K562 (cell line): ENCODE measurements around the gene MN1. TPM values are rescaled to one million over a fixed set of nuclear protein-coding genes. Genes with fewer than 3 reads are reported as not detected.

Experiments
- CEBPB ChIP-seq: fragments of 450-650 bp; IDR thresholded peaks from 2 replicates; pipeline ENCODE4 v1.6.1; 2016; ENCODE audit warnings: missing genetic modification characterization, missing compliant biosample characterization
- CSDE1 ChIP-seq, 2 experiments: fragments of 450-650 bp; IDR thresholded peaks; 2 replicates each; pipeline ENCODE4 v1.6.1; 2016; ENCODE audit warnings: mild to moderate bottlenecking in 1 of 2
- E2F4 ChIP-seq: sonication (generic); formaldehyde crosslinking; IDR thresholded peaks from 2 replicates; pipeline ENCODE4 v1.8.0; 2022; ENCODE audit warnings: mild to moderate bottlenecking, low read depth, missing genetic modification reagents
- ETS1 ChIP-seq: conservative IDR thresholded peaks from 2 replicates; pipeline ENCODE4 v1.6.1; 2011; ENCODE audit warnings: low read depth, mild to moderate bottlenecking, low read length; ENCODE audit not compliant: control insufficient read depth
- GATAD2A ChIP-seq: fragments of 450-650 bp; IDR thresholded peaks from 2 replicates; pipeline ENCODE4 v1.6.1; 2017
- HNRNPLL ChIP-seq: fragments of 200-400 bp; formaldehyde crosslinking; IDR thresholded peaks from 2 replicates; pipeline ENCODE4 v1.6.1; 2017; ENCODE audit warnings: low read length, low read depth, mild to moderate bottlenecking; ENCODE audit not compliant: poor library complexity, severe bottlenecking
- NFE2L1 ChIP-seq: fragments of 450-650 bp; IDR thresholded peaks from 2 replicates; pipeline ENCODE4 v1.6.1; 2016; ENCODE audit warnings: missing genetic modification characterization, low read depth, mild to moderate bottlenecking, missing compliant biosample characterization, moderate library complexity, borderline replicate concordance
- POLR3A ChIP-seq: IDR thresholded peaks from 2 replicates; pipeline ENCODE4 v1.6.1; 2011; ENCODE audit warnings: borderline replicate concordance, mild to moderate bottlenecking, moderate library complexity; ENCODE audit not compliant: insufficient read length, insufficient read depth; ENCODE audit errors: extremely low read depth
- POLR3G ChIP-seq: IDR thresholded peaks from 2 replicates; pipeline ENCODE4 v1.6.1; 2011; ENCODE audit not compliant: insufficient read length, insufficient replicate concordance; ENCODE audit errors: extremely low read depth
- SMARCA4 ChIP-seq: fragments of 450-650 bp; IDR thresholded peaks from 2 replicates; pipeline ENCODE4 v1.6.1; 2016
- TFAP4 ChIP-seq: sonication (generic); formaldehyde crosslinking; IDR thresholded peaks from 2 replicates; pipeline ENCODE4 v1.8.0; 2022; ENCODE audit warnings: missing genetic modification reagents, mild to moderate bottlenecking, moderate library complexity, borderline replicate concordance
- XRCC4 ChIP-seq: IDR thresholded peaks from one replicate; pipeline ENCODE4 v1.6.1; 2011; ENCODE audit not compliant: insufficient read depth, insufficient read length; ENCODE audit errors: extremely low read depth
- ZFPM2 ChIP-seq: fragments of 250-450 bp; sonication (Bioruptor Pico); IDR thresholded peaks from 2 replicates; pipeline ENCODE4 v1.5.1; 2022; ENCODE audit warnings: mild to moderate bottlenecking
- ZNF384 ChIP-seq: IDR thresholded peaks from 2 replicates; pipeline ENCODE4 v1.6.1; 2012; ENCODE audit warnings: low read depth, low read length, improper control_type of control experiment
- ZNF561 ChIP-seq: fragments of 450-650 bp; formaldehyde crosslinking; conservative IDR thresholded peaks from 2 replicates; pipeline ENCODE4 v1.4.0; 2020; ENCODE audit warnings: mild to moderate bottlenecking, moderate library complexity
- ZSCAN32 ChIP-seq: fragments of 450-650 bp; formaldehyde crosslinking; IDR thresholded peaks from 2 replicates; pipeline ENCODE4 v1.4.0; 2020; ENCODE audit warnings: mild to moderate bottlenecking, moderate library complexity
- polyA plus RNA-seq, 8 experiments: library from polyadenylated mRNA; depleted of rRNA in 4 of 8; stranded (reverse) in 5 of 8; unstranded in 3 of 8; fragments of >200 nt; fragmentation: Nextera tagmentation in 2 of 8; fragmentation: Illumina TruSeq in 1 of 8; extraction: Ambion mirVana in 2 of 8; extraction: Trizol in 1 of 8; gene quantifications; 2 replicates each; pipeline versions ENCODE4 v1.2.1 to v1.2.3, GENCODE V29; 2011 to 2014; ENCODE audit warnings: inconsistent platforms in 1 of 8, missing spikeins in 1 of 8
- total RNA-seq, 7 experiments: library from RNA; depleted of rRNA in 6 of 7; stranded (reverse); fragments of >200 nt in 6 of 7; fragmentation: Illumina TruSeq in 2 of 7; extraction: Trizol in 2 of 7; gene quantifications; 2 replicates each; pipeline versions ENCODE4 v1.2.1 to v1.2.3, GENCODE V29; 2011 to 2021; ENCODE audit warnings: low replicate concordance in 1 of 7
- TF ChIP-seq, protein P1 (sequence below): fragments of 250-450 bp; sonication (Bioruptor Pico); IDR thresholded peaks from 2 replicates; pipeline ENCODE4 v1.5.0; 2020; ENCODE audit warnings: mild to moderate bottlenecking, borderline replicate concordance
- TF ChIP-seq, protein P2 (sequence below): IDR thresholded peaks from 2 replicates; pipeline ENCODE4 v1.6.1; 2012; ENCODE audit warnings: low read depth, low read length, improper control_type of control experiment, borderline replicate concordance
- TF ChIP-seq, protein P3 (sequence below): fragments of 450-650 bp; IDR thresholded peaks from 2 replicates; pipeline ENCODE4 v1.6.1; 2016; ENCODE audit warnings: low read depth, mild to moderate bottlenecking, moderate library complexity

The MN1 gene
- total and polyA plus RNA-seq, 9 of the 15 experiments (the other 6 are each of a cell fraction or from before 2014, with no cell fraction given) = under 0.01 to 0.05 (median 0.03) TPM; not detected in 5

DNA sequence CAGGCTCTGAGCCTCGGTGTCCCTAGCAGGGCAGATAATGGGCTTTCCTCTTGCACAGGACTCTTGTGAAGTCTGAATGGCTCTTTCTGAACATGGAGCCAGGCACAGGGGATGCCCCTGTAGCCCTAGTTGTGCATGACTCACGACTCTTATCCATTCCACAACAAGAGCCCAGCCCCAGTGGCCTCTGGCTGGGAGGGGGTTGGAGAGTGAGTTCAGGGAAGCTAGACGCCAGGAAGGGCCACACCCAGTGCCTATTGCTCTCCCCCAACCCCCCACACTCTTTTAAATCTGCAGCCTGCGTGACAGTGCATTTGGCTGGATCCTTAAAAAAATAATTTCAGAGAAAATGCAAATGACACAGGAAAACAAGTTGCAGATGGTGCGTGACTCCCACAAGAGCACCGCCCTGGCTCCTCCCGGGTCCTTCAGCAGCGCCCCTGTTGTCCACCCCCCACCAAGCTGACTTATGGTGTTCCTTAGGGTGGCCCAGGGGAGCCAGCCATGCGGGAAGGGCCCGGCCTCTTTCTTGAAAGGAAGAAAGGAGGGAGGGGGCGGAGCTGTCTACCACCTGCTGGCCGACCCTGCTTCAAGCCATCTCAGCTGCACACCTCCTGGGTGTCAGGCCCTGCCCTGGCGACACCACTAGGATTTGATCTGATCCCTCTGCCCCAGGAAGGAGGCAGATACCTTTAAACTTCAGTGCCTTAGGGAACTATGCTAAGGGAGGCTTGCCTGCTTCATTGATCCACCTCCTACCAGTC is 74.7 kb downstream of the MN1 start (continued):
- TF ChIP-seq, protein P1, sequence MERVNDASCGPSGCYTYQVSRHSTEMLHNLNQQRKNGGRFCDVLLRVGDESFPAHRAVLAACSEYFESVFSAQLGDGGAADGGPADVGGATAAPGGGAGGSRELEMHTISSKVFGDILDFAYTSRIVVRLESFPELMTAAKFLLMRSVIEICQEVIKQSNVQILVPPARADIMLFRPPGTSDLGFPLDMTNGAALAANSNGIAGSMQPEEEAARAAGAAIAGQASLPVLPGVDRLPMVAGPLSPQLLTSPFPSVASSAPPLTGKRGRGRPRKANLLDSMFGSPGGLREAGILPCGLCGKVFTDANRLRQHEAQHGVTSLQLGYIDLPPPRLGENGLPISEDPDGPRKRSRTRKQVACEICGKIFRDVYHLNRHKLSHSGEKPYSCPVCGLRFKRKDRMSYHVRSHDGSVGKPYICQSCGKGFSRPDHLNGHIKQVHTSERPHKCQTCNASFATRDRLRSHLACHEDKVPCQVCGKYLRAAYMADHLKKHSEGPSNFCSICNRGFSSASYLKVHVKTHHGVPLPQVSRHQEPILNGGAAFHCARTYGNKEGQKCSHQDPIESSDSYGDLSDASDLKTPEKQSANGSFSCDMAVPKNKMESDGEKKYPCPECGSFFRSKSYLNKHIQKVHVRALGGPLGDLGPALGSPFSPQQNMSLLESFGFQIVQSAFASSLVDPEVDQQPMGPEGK = no peak
- TF ChIP-seq ZFPM2 = no peak
- TF ChIP-seq CSDE1 (IDR thresholded peaks at IDR 0.05) = no peak
- TF ChIP-seq, protein P2, sequence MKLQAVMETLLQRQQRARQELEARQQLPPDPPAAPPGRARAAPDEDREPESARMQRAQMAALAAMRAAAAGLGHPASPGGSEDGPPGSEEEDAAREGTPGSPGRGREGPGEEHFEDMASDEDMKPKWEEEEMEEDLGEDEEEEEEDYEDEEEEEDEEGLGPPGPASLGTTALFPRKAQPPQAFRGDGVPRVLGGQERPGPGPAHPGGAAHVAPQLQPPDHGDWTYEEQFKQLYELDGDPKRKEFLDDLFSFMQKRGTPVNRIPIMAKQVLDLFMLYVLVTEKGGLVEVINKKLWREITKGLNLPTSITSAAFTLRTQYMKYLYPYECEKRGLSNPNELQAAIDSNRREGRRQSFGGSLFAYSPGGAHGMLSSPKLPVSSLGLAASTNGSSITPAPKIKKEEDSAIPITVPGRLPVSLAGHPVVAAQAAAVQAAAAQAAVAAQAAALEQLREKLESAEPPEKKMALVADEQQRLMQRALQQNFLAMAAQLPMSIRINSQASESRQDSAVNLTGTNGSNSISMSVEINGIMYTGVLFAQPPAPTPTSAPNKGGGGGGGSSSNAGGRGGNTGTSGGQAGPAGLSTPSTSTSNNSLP = 0 out of 2 replicates have a peak, but pooled peaks have one; percentile 4
- TF ChIP-seq CEBPB (tag) = no peak
- TF ChIP-seq GATAD2A = no peak
- no peak for TF ChIP-seq ZNF561 (CRISPR knock-in tag)
- TF ChIP-seq HNRNPLL = no peak
- TF ChIP-seq POLR3A = no peak
- TF ChIP-seq SMARCA4 = peak; percentile 49; the same call in 1 of the 2 replicates
- TF ChIP-seq POLR3G = no peak
- no peak for TF ChIP-seq ETS1
- 0 out of 2 replicates have a peak, but pooled peaks have one; percentile 6 for TF ChIP-seq NFE2L1 (tag)
- TF ChIP-seq ZNF384 = peak; percentile 67
- TF ChIP-seq ZSCAN32 (CRISPR knock-in tag) = no peak
- peak; percentile 66; the same call in 1 of the 2 replicates for TF ChIP-seq TFAP4 (CRISPR knock-in tag)
- TF ChIP-seq XRCC4 = no peak
- TF ChIP-seq, protein P3, sequence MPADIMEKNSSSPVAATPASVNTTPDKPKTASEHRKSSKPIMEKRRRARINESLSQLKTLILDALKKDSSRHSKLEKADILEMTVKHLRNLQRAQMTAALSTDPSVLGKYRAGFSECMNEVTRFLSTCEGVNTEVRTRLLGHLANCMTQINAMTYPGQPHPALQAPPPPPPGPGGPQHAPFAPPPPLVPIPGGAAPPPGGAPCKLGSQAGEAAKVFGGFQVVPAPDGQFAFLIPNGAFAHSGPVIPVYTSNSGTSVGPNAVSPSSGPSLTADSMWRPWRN = no peak
- TF ChIP-seq E2F4 (CRISPR knock-in tag) = no peak
